GM12875 (cell line): ENCODE data around the gene DLL4.

ENCODE experiments used
- H3K4me3 ChIP-seq: one replicate; pipeline ENCODE4 v1.5.1; 2011; ENCODE audit warnings: low read depth, low read length, control low read depth
- CTCF ChIP-seq: IDR thresholded peaks from 2 replicates; pipeline ENCODE4 v1.5.1; 2011; ENCODE audit warnings: low read depth, mild to moderate bottlenecking, control low read depth, inconsistent platforms, low read length, moderate library complexity, borderline replicate concordance; ENCODE audit not compliant: insufficient read depth

The DLL4 gene

GRCh38 chr15:40928821-40929659 lies at the start of gene DLL4:
DLL4 (plus strand) TSS chr15:40929340; CDS start chr15:40929669, 329 bp downstream.
- no peak for TF ChIP-seq CTCF
- H3K4me3 ChIP-seq = peak within 1 kb of the TSS; percentile 36

GRCh38 chr15:40879609-40880008 lies 49.5 kb upstream of the DLL4 start:
- no peak for TF ChIP-seq CTCF
- H3K4me3 ChIP-seq = no peak overlapping the region

DNA sequence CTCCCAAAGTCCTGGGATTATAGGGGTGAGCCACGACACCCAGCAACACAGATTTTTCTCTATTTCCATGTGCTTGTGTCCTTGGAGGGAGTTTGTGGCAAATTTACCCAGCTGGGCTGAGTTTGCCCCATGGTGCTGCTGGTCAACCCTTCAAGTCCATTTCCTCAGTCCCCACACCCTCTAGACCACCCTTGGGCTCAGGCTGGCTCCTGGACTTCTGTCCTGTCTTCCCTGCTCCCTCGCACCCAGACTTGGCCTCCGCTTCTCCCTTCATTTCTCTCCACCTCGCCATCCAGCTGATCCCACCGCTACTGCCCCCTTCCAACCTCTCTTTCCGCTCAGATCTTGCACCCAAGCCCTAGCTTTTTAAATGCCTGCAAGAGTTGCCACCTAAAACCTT lies 47.8 kb upstream of the DLL4 start:
- no peak overlapping the region for H3K4me3 ChIP-seq
- TF ChIP-seq CTCF = no peak

DNA sequence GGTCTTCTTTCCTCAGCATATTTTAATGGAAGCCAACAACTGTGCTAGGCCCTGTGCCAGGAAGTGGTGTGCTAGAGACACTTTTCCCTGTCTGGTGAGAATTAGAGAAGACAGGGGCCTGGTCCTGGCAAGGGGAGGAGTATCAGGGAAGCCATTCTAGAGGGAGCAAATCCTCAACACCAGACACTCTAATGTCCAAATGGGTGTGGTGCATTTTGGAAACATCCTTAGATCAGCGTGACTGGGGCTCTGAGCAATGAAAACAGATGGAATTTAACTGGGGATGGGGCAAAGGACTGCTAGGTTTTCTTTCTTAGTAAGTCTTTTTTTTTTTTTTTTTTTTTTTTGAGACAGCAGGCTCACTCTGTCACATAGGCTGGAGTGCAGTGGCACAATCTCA lies 42.6 kb upstream of the DLL4 start:
- TF ChIP-seq CTCF = no peak
- H3K4me3 ChIP-seq = no peak overlapping the region

DNA sequence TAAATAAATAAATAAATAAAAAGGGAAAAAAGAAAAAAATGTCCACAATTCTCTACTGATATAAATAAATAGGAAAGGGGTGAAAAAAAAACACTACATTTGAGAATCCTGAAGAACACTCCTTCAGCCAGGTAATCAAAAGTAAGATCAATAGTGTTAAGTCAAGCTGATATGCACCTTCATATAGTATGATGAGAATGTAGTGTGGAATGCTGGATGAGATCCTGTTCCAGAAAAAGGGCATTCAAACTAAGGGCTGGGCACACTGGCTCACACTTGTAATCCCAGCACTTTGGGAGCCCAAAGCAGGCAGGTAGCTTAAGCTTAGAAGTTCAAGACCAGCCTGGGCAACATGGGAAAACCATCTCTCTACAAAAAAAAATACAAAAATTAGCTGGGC lies 40.0 kb upstream of the DLL4 start:
- TF ChIP-seq CTCF = no peak

GRCh38 chr15:40891138-40891537 lies 38.0 kb upstream of the DLL4 start:
- H3K4me3 ChIP-seq = no peak overlapping the region
- TF ChIP-seq CTCF = no peak

More for the DNA sequence above, 40.0 kb upstream of the DLL4 start:
- H3K4me3 ChIP-seq = no peak overlapping the region

DNA sequence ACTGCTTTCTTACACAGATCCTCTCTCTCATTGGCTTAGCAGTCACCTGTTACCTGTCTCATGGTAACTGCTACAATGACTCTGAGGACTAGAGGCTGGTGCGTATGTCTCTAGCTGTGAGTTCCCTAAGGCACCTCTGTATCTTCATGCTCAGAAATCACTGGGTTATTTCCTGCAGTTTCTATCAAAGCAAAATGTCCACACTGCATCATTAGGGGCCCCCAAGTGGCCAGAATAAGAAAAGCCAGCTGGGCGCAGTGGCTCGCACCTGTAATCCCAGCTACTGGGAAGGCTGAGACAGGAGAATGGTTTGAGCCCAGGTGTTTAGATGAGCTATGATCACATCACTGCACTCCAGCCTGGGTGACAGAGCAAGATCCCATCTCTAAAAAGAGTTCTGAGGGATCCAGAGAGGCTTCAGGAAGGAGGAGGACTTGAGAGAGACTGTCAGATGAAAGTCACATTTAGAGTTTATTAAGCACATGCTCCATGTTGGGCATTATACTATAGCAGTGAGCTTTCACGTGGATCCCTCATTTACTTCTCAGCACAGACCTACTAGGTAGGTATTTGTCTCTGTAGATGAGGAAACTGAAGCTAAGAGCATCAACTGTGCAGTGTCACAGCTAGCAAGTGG lies 37.2 kb upstream of the DLL4 start:
- TF ChIP-seq CTCF = peak; percentile 72
- no peak overlapping the region for H3K4me3 ChIP-seq
